HG03378 (cell line): ENCODE results near the gene HECTD1.

ENCODE experiments used
- ATAC-seq: cut with Tn5 transposase; IDR thresholded peaks from one replicate; pipeline ENCODE4 v1.9.1; 2021; ENCODE audit warnings: mild to moderate bottlenecking, moderate library complexity; ENCODE audit not compliant: unreplicated experiment

HECTD1 gene

GRCh38 chr14:31161274-31161673 lies 46.3 kb downstream of the HECTD1 start:
- ATAC-seq: no peak

GRCh38 chr14:31159682-31160296 lies 47.8 kb downstream of the HECTD1 start:
- no peak for ATAC-seq

GRCh38 chr14:31154956-31155355 lies 52.6 kb downstream of the HECTD1 start:
- ATAC-seq: no peak

GRCh38 chr14:31142455-31143087 lies 65.0 kb downstream of the HECTD1 start:
- no peak for ATAC-seq

GRCh38 chr14:31139301-31139847 lies 68.2 kb downstream of the HECTD1 start:
- ATAC-seq: no peak

- no peak for ATAC-seq
Observed at GRCh38 chr14:31138301-31138700, 69.3 kb downstream of the HECTD1 start.

- no peak for ATAC-seq
Observed at GRCh38 chr14:31137214-31137889, 70.2 kb downstream of the HECTD1 start.

- no peak for ATAC-seq
Observed at GRCh38 chr14:31133133-31133532, 74.5 kb downstream of the HECTD1 start.

GRCh38 chr14:31128601-31129526 lies 78.7 kb downstream of the HECTD1 start:
- peak; percentile 46 for ATAC-seq

GRCh38 chr14:31127690-31128089 lies 79.9 kb downstream of the HECTD1 start:
- ATAC-seq: peak; percentile 79

- ATAC-seq: no peak
Observed at GRCh38 chr14:31126680-31127079, 80.9 kb downstream of the HECTD1 start.

GRCh38 chr14:31125231-31125630 lies 82.4 kb downstream of the HECTD1 start:
- no peak for ATAC-seq

- ATAC-seq: no peak
Observed at GRCh38 chr14:31124197-31124596, 83.4 kb downstream of the HECTD1 start.

GRCh38 chr14:31122921-31123320 lies 84.7 kb downstream of the HECTD1 start:
- ATAC-seq: no peak

- no peak for ATAC-seq
Observed at GRCh38 chr14:31122098-31122611, 85.4 kb downstream of the HECTD1 start.

GRCh38 chr14:31118892-31119291 lies 88.7 kb downstream of the HECTD1 start:
- ATAC-seq: no peak

- ATAC-seq: no peak
Observed at GRCh38 chr14:31113794-31114193, 93.8 kb downstream of the HECTD1 start.

GRCh38 chr14:31110872-31111271 lies 96.7 kb downstream of the HECTD1 start:
- ATAC-seq: no peak

GRCh38 chr14:31109257-31109656 lies 98.3 kb downstream of the HECTD1 start:
- ATAC-seq: no peak

GRCh38 chr14:31106768-31107167 lies 100.8 kb downstream of the HECTD1 start:
- ATAC-seq: no peak

GRCh38 chr14:31097081-31097480 lies 110.5 kb downstream of the HECTD1 start:
- no peak for ATAC-seq
